BJ (cell line): ENCODE data around the gene C1orf198. TPM values are rescaled to one million over a fixed set of nuclear protein-coding genes. Genes with fewer than 3 reads are reported as not detected.

Source experiments
- CTCF ChIA-PET: fragments of 350-600 bp; formaldehyde crosslinking; extraction: SDS; loops from one replicate; lab custom pipeline; 2021; ENCODE audit warnings: antibody characterized with exemption, inconsistent platforms; lab: Yijun Ruan, JAX
- POLR2A ChIA-PET: fragments of 300-600 bp; sonication (Branson Sonifier 250); formaldehyde crosslinking; extraction: SDS; loops from one replicate; lab custom pipeline; 2021; ENCODE audit warnings: antibody characterized with exemption; lab: Charles Lee
- DNase-seq: peaks from one replicate; pipeline ENCODE4 v3.0.0-alpha.2; 2011; ENCODE audit warnings: low read depth
- H3K27me3 ChIP-seq: 2 replicates; pipeline ENCODE4 v1.6.0; 2011; ENCODE audit warnings: low read length; ENCODE audit not compliant: control insufficient read depth, insufficient read depth
- H3K36me3 ChIP-seq: 2 replicates; pipeline ENCODE4 v1.5.1; 2011; ENCODE audit warnings: low read length; ENCODE audit not compliant: control insufficient read depth, insufficient read depth
- H3K4me3 ChIP-seq: 2 replicates; pipeline ENCODE4 v1.5.1; 2011; ENCODE audit warnings: low read depth, mild to moderate bottlenecking, control low read depth, low read length
- polyA plus RNA-seq: library from polyadenylated mRNA; depleted of rRNA; stranded (reverse); fragments of >200 nt; gene quantifications from 2 replicates; pipeline ENCODE4 v1.2.3, GENCODE V29; 2011
- TF ChIP-seq, protein P1 (sequence below): IDR thresholded peaks from 2 replicates; pipeline ENCODE4 v1.5.1; 2011; ENCODE audit warnings: low read depth, mild to moderate bottlenecking, control low read depth, inconsistent platforms, low read length, moderate library complexity; ENCODE audit not compliant: insufficient read depth

C1orf198 gene
- polyA plus RNA-seq, 1 experiment, result 195 TPM

DNA sequence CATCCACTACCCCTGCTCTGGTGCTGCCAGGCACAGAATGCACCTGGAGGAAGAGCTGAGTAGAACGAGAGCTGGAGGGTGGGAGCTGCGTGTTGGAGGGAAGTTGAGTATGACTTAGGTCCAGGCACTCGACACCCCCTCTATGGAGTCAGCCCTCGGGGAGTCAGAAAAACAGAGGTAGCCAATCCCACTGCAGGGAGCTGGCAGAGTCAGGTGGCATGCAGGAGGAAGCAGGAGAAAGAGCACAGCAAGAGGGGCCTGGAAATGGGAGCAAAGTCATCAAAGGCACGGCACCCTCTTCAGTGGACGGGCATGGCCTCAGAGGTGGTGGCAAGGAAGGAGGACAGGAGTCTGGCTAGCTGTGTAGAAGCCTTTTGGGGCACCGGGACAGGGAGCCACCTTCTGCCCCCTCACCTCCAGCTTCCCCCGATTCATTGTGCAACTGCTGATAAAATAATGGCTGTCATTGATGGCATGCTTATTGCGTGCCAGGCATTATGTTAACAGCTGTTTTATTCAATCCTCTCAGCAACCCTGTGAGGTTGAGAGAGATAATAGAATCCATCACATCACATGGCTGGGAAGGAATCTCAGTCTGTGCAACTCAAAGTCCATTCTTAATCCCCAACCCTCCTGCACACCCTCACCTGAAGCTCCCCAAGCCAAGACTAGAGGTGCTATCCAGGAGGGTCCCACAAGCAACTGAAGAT is 42.0 kb downstream of the C1orf198 start:
- DNase-seq, result no peak
- POLR2A ChIA-PET, result no interaction called here
- H3K27me3 ChIP-seq, result no peaks in the 10 kb centered on the region
- TF ChIP-seq, protein P1, sequence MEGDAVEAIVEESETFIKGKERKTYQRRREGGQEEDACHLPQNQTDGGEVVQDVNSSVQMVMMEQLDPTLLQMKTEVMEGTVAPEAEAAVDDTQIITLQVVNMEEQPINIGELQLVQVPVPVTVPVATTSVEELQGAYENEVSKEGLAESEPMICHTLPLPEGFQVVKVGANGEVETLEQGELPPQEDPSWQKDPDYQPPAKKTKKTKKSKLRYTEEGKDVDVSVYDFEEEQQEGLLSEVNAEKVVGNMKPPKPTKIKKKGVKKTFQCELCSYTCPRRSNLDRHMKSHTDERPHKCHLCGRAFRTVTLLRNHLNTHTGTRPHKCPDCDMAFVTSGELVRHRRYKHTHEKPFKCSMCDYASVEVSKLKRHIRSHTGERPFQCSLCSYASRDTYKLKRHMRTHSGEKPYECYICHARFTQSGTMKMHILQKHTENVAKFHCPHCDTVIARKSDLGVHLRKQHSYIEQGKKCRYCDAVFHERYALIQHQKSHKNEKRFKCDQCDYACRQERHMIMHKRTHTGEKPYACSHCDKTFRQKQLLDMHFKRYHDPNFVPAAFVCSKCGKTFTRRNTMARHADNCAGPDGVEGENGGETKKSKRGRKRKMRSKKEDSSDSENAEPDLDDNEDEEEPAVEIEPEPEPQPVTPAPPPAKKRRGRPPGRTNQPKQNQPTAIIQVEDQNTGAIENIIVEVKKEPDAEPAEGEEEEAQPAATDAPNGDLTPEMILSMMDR, result no peak
- no peaks in the 10 kb centered on the region for H3K36me3 ChIP-seq
- H3K4me3 ChIP-seq, result no peak overlapping the region
- CTCF ChIA-PET, result interaction anchor here (1.0 to 3.4 kb wide), 3 partner anchors 9 to 41 kb away, joined by 4 to 12 read pairs (median 7); no protein-coding TSS in a partner anchor

DNA sequence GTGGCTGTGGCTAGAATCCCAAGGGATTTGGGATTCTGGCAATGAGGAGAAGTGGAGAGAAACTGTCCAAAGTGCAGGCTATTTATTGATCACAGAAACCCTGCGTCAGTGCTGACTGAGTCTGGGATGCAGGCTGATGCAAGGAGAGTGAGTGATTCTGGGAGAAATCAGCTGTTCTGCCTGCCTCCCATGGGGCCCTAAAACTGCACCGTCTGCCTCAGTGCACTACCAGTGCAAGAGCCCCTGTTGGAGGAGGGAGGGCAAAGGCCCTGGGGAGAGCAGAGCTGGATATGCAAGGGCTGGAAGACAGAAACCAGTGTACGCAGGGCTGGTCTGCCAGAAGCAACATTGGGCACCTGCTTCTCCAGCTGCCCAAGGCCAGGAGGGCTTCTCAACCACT is 42.6 kb downstream of the C1orf198 start:
- POLR2A ChIA-PET, result no interaction called here
- H3K27me3 ChIP-seq, result no peaks in the 10 kb centered on the region
- CTCF ChIA-PET, result interaction anchor here (2.6 to 3.4 kb wide), 2 partner anchors 9 to 28 kb away, joined by 7 to 12 read pairs; no protein-coding TSS in a partner anchor
- TF ChIP-seq, protein P1, result no peak
- no peak for DNase-seq
- H3K4me3 ChIP-seq, result no peak overlapping the region
- no peaks in the 10 kb centered on the region for H3K36me3 ChIP-seq

DNA sequence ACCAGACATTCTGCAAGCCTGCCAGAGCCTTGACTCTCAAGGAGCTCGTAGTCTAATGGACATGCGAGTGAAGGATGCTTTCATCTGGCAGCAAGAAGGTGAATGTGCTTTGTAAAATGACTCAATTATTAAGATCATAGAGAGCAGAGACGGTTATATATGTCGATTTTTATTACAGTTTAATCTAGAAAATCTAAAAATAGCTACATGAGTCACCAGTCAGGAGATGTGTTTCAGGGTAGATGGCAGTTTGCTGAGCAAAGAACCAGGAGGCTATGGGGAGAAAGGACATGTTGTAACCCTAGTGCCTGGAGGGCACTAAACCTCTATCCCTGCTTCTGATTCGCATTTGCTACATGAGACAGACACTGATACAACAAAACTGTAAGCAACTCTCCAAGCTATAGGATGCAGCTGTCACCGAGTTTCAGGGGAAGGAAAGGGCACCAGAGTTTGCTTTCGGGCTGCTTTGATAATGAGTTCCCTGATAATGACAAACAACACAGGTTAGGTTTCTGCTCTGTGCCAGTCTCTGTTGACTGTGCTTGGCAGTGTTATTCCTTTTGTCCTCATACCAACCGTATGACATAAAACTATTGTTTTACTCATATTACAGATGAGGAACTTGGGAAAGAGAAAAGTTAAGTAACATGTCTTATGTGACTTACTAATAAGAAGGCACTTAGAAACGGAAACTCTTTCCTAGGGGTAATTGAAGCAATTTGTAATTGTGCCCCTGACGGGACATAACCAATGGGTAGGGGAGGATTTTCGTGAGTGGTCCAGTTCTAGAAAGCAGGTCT is 43.2 kb downstream of the C1orf198 start:
- H3K4me3 ChIP-seq, result no peak overlapping the region
- TF ChIP-seq, protein P1, result no peak
- H3K27me3 ChIP-seq, result no peaks in the 10 kb centered on the region
- POLR2A ChIA-PET, result no interaction called here
- H3K36me3 ChIP-seq, result no peaks in the 10 kb centered on the region
- CTCF ChIA-PET, result interaction anchor here (2.6 to 3.4 kb wide), 2 partner anchors 10 to 27 kb away, joined by 7 to 12 read pairs; no protein-coding TSS in a partner anchor
- peak; percentile 66 for DNase-seq

DNA sequence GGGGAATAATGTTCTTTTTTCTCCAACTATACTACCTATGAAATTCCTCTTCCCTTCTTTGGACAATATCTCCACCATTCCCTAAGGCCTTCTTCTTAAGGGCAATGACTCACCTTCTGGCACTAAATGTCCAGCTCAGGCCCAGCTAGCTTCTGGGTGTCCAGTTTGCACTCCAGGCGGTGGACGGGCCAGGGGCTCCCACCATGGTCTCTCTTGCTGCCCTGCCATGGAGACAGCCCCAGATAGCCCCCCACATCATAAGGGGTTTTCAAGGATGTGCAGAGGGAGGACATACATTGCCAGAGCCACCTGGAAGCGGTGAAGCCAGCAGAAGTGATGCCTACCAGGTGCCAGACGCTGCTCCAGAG is 43.8 kb downstream of the C1orf198 start:
- H3K36me3 ChIP-seq, result no peaks in the 10 kb centered on the region
- POLR2A ChIA-PET, result no interaction called here
- CTCF ChIA-PET, result interaction anchor here (3.4 kb wide), 1 partner anchor 11 kb away, joined by 12 read pairs; no protein-coding TSS in a partner anchor
- DNase-seq, result no peak
- H3K4me3 ChIP-seq, result no peak overlapping the region
- H3K27me3 ChIP-seq, result no peaks in the 10 kb centered on the region
- TF ChIP-seq, protein P1, result no peak

DNA sequence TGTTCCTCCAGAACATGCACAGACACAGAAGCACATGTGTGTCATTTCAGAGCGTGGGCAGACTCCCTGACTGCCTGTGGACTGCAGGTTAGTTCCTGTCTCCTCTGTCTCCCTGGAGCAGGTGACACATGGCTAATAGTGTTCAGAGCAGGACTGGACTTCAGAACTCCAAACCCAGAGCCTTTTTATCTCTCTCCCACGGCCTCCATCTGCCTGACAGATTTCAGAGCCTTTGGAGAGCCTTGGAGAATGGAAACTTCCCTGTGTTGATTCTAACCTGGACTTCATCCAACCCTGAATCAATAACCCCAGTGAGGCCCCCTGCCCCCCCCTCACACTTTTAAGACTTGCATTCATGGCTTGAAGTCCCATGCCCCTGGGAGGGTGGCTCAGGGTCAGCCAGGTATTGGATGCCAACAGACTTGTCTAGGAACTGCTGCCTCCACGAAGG is 44.4 kb downstream of the C1orf198 start:
- DNase-seq, result no peak
- Histone ChIP-seq H3K36me3 (no peaks in the 10 kb centered on the region), H3K27me3 (no peaks in the 10 kb centered on the region), H3K4me3 (no peak overlapping the region)
- ChIA-PET CTCF (no interaction called here), POLR2A (no interaction called here)
- TF ChIP-seq, protein P1, result no peak
